GM21529 (cell line): ENCODE data around the gene STX10.
A peak's percentile ranks its signal among the peaks of the same experiment; 100 is the strongest.

ENCODE experiments used
- ATAC-seq: cut with Tn5 transposase; IDR thresholded peaks from one replicate; pipeline ENCODE4 v1.9.1; 2021; ENCODE audit not compliant: unreplicated experiment

The STX10 gene

DNA sequence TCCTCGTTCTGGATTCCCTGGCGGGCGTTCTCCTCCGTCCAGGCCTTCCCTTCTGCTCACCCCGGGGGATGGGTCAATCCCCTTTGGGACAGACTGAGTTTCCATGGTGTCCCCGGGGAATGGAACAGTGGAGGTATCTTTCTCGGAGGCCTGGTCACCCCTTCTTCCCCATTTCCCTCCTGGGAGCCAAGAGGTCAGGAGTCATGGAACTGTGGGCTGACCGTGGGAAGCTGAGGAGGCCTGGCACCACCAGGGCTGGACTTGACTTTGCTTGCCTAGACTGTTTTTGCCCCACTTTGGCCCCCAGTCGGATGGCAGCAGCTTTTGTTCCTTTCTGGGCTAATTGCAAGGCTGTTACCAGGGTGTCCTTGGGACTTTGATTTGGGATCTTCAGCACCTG, 30.1 kb downstream of the STX10 start:
- ATAC-seq, result no peak

DNA sequence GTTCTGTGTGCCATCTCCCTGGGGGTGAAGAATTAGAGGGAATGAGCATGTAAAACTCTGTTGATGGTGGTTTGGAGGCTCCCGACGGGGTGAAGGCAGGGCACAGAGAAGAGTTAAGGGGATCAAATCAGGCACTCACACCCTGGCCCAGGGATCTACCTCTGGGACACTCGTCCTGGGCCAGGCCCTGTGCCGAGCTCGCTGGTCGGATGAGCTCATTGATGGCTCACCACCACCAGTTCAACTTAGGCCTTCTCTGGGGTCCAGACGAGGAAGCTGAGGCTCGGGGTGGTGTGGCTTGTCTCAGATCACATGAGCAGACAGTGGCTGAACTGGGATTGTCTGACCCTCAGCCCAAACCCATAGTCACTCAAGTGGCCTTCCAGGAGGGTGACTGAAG, 30.5 kb downstream of the STX10 start:
- ATAC-seq, result no peak

DNA sequence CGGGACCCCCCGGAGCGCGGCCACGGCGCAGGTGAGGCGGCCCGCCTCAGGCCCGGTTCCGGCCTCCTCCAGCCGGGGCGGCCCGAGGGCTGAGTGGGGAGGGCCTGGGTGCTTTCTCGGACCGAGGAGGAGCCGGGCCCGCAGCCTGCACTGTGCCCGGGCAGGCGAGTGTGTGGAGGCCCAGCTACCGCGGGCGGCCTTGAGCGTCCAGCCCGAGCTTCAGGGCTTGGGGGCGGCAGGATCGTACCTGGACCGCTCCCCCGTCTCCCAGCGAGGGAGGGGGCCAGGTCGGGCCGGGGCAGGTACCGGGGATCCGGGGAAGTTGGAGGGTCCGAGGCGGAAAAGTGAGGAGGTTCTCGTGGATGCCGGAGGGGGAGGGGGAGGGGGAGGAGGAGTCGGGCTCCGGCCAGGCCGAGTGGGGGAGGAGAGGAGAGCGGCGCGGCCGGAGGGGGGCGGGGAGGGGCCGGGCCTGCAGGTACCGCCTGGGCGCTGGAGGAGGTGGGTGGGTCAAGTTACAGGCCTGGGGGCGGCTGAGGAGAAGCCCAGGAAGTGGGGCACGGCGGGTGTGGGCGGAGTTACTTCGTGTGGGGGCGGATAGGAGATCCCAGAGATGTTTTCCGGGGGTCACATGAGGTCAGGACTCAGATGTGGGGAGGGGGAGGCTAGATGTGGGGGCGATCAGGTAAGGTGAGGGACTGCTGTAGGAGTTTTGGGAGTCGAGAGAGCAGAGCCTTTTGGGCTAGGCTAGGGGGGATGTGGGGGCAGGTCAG, 31.6 kb downstream of the STX10 start:
- ATAC-seq, result peak; percentile 2

DNA sequence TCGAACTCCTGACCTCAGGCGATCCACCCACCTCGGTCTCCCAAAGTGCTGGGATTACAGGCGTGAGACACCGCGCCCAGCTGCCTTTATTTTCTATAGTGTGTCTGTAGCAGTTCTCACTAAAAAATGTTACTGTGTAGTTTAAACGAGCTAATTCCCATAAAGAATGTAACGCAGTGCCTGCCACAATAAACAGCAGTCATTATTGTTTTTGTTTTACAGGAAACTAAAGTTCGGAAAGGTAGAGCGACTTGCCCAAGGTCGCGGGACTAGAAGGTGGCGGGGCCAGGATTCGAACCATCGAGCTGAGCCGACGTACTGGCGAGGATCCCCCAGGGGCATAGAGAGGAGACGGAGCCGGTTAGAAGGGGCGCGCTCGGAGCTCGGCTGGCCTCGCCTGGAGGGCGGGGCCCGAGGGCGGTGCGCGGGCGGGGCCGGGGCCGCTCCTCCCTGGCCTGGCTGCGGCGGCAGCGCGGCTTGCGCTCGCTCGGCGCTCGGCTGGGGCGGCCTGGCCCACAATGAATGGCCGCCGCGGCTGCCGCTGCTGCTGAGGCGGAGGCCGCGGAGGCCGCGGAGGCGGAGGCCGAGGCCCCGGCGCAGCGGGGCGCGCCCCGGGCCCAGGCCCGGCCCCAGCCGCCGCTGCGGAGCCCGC, 32.3 kb downstream of the STX10 start, which contains the start of gene NACC1:
Gene NACC1, plus strand, starts transcription at position 493 of the 652 bp plus-strand sequence. CDS start 16,944 bp downstream, outside the sequence.
- ATAC-seq, result peak; percentile 48

DNA sequence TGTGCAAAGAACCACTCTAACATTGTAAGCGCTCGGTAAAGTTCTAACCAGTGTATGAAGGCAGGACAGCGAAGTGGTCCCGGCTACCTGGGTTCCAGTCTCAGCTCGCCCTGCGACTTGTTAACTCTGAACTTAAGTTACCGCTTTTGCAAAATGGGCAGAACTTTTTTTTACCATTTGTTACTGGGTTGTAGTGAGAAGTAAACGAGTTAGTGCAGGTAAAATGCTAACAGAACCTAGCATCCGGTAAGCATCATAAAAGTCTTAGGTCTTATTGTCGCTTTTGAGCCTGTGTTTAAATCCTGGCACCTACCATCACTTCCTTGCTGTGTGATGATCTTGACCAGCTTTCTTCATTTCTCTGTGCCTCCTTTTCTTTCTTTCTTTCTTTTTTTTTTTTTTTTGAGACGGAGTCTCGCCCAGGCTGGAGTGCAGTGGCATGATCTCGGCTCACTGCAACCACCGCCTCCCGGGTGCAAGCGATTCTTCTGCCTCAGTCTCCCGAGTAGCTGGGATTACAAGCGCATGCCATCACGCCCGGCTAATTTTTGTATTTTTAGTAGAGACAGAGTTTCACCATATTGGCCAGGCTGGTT, 32.9 kb downstream of the STX10 start:
- ATAC-seq, result no peak

DNA sequence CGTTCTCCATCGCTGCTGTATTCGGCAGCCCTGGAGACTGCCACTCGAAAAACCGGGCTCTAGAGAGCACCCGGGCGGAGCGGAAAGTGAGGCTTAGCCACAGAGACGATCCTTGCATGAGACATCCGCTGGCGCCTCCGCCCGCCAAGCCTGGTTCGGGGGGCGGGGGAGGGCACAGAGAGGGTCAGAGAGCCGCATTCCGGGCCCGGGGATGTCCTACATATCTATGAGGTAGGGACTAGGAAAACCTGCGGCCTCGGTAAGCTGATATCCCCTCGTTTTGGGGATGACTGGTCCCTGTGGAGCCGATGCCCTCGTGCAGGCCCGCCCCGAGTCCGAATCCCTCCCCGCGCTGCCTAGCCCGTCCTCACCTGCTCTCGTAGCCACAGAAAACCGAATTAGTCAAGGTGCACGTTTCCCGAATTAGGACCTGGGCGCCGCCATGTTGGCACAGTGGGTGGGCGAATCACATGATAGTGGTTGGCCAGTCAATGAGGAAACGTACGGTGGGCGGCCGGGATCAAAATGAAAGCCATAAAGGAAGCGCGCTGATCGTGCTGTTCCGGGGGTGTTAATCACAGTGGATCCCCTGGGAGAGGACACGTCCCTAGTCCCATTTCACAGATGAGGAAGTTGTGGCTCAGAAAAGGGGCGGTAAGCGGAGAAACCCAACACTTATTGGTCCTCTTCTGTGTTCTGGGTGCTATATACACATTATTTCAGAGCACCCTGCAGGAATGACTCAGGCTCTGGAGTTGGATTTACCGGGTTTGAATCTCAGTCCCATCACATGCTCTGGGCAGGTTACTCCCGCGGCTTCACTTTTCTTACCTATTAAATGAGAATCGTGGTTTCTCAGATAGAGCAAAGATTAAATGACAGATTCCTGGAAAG, 33.6 kb downstream of the STX10 start, which contains the start of gene TRMT1:
Gene TRMT1, minus strand, starts transcription at position 459 of the 894 bp plus-strand sequence. Its CDS starts 341 bp downstream, at position 118.
- peak; percentile 48 for ATAC-seq

DNA sequence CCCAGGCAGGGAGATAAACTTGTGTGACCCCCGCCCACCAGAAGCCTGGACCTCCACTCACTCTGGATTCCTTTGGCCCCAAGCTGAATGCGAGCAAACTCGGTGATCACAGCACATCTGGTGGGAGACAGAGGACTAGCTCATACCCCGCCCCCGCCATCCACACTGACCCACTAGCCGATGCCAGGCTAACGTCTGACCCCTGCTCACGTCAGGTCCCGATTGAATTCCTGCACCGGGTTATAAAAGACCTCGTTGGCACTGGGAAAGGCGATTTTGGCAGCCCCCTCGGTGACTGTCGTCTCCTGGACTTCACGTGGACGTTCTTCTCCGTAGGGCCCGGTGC, 34.3 kb downstream of the STX10 start:
- no peak for ATAC-seq

DNA sequence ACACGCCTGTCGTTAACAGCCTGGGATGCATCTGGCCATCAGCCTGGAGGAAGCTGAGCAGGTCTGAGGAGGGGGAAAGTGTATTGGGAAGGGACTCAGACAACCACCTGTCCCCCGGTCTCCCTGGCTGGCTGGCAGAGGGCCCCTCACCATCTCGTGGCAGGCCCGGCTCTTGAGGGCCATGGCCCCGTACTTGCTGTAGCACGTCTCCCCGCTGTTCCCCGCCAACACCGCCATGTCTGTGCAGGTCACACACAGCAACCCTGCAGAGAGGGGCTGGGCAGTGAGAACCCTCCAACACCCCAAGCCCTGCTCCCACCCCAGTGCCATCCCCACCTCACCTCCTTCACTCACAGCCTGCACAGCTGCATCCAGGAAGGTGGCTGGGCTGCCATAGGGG, 37.6 kb downstream of the STX10 start:
- no peak for ATAC-seq

DNA sequence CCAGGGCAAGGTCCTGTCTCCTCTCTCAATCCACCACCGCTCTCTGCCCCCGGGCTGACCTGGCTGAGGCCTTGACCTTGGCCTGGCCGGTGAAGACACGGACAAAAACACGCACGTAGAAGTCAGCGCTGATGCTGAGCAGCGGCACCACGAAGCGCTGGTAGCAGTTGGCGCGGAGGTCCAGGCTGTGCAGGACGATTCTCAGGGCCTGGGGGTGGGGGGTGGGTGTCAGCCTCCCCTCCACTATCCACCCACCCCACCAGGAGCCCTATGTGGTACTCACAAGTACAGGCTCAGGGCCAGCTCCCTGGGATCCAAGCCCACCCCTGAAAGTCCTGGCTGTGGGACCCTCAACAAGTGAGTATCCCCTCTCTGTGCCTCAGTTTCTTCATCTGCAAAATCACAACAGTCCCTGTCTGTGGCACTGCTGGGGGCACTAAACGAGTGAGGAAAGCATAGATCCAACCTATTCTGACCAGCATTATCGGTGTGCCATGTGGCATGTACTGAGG, 40.0 kb downstream of the STX10 start:
- ATAC-seq, result no peak

DNA sequence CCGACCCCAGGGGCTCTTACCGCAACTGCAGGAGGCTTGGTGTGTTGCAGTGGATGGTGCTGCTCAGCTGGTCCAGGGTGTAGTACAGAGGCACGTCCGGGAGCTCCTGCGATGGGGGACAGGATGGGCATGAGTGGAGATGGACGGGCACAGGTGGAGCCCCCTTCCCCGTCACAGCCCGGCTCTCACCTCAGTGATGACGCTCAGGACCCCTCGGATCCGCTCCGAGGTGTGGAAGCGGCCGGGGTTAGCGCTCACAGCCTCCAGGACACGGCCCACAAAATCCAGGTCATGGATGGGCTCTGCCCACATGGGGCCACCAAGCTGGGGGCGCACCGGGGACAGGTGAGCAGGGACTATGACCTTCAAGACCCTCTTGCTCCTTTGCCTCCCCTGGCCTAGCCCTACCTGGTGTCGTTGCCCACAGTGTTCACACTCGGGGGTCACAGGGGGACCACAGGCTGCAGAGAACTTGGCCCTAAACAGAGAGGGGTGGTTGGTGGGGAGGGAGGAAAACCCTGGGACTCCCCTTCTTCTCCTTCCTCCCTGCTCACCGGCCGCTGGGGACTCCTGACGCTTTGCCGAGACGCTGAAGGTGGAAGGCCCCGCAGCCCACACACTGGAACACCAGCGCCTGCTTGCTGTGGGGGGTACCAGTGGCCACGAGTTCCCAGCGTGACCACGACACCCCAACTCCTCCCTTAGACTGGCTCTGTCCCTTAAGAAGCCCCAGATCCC, 40.6 kb downstream of the STX10 start:
- no peak for ATAC-seq

DNA sequence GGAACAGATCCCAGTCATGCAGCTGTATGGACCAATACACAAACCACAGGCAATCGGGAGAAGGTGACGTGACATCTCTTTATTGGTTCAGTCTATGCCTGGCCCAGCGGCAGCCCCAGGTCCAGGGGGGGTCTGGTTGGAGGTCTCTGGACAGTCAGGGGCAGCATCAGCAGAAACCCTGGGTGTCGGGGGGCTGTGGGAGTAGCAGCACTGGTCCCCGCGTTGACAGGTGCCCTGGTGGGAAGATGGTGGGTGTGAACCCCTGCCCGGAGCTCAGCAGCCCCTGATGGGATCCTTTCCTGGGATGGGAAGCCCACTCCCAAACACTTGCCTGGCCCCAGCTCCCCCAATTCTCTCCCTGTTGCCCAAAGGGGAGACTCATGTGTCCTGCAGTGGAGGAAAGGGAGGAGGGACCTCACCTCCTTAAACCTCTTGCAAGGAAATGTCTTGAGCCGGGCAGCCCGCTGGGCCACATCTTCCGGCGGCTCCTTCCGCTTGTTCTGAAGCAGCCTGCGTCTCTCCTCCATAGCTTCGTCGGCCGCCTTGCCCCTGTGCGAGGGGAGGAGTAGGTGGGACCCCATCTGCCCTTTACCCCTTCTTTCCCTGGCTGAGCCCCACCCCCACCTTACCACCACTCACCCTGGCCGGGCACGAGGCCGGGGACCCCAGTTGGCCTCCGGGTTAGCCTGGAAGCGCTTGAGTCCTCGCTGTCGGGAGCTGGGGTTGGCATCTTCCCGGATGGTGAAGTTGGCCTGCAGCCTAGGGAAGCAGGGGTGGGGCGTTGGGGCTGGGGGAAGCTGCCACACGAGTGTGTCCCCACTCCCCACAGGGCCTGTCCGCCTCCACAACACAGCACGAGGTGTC, 45.1 kb downstream of the STX10 start:
- no peak for ATAC-seq

DNA sequence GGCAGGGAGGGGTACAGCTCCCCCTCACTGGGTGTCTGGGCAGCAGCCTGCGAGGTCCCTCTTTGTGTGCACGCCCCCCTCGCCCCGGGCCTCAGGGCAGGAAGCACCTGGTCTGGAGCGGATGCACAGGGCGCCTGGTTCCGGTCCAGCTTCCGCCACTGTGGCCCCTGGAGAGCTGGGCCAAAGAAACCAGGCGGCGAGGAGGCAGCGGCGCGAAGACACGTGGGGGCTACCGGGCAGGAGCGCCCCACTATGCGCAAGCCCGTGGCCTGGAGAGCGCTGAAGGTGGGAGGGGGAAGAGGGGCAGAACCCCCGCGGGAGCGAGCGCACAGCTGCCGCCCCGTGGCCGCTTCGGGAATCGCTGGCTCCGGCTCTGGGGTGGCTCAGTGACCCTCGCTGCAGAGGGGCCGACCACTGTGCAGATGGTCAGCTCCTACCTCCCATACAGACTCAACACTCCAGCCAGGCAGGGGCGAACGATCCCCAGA, 45.8 kb downstream of the STX10 start:
- ATAC-seq, result peak; percentile 31

DNA sequence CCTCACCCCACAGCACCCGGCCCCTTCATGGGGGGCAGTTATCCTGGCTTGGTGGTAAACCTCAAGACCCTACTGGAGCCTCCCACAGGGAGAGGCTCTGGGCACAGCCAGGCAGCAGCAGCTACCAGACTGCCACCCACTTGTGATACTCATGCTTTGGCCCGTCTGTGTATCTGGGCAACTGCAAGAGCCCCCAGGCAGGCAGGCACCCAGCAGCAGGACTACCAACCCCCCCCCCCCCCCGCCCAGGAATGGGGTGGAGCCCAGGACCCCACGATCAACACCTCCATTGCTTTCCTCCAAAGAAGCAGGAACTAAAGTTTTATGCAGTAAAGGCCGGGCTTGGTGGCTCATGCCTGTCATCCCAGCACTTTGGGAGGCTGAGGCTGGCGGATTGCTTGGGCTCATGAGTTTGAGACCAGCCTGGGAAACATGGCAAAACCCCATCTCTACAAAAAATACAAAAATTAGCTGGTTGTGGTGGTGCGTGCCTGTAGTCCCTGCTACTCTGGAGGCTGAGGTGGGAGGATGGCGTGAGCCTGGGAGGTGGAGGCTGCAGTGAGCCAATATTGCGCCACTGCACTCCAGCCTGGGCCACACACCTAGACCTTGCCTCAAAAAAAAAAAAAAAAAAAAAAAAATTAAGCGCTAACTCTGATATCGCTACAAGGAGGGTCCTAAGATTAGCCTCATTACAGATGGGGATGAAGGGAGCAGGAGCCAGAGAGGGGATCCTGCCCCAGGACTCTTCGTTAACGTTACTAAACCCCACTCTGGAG, 46.4 kb downstream of the STX10 start:
- no peak for ATAC-seq

DNA sequence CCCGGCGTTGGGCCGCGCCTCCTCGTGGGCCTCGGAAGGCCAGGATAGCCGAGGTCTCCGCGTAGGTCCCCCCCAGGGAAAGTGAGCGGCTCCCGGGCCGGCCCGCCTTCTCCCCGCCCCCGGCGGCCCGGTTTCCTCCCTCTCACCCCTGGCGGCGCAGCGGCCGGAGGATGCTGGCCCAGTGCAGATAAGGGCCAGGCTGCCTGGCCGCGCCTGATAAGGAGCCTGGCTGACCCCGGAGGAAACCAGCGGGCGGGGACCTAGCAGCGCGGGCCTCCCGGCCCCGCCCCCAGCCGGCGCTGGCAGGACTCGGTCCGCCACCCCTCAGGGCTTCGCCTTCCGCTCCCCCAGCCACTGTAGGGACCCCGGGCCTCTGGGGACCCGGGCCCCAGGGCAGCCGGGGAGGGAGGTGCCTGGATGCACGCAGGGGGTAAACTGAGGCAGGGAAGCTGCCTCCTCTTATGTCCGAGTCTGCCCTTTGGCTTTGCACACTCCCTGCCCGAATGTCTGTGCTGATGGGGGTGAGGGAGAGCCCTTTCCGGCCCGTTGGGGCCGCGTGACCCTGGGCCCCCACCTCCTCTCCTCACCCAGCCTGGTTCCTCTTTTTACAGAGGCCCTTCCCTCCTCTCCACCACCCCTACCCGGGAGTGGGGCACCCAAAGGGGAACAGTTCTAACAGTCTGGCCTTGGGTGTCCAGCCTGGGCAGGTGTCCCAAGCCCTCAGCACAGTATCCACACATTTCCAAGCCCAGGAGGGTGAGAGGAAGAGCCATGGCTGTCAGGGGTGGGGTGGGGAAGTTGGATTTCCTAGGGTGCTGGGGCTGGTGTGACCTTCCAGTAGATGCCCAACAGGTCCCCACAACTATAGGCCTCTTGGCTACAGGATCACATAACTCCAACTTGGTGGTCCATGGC, 47.3 kb downstream of the STX10 start, which contains the start of gene LYL1:
Gene LYL1, minus strand, starts transcription at position 193 of the 915 bp plus-strand sequence. CDS start 1,687 bp downstream, outside the sequence.
- peak; percentile 45 for ATAC-seq

DNA sequence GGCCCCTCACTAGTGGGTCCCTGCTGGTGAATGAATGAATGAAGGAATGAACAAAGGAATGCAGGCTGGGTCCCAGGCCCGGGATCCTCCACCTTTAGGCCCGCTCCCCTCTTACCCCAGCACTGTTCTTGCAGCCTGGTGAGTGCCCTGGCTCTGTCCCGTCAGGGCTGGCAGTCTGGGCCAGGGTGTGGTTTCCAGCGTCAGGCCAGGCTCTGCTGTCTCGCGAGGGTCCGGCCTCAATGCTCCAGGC, 47.8 kb downstream of the STX10 start:
- ATAC-seq, result no peak

DNA sequence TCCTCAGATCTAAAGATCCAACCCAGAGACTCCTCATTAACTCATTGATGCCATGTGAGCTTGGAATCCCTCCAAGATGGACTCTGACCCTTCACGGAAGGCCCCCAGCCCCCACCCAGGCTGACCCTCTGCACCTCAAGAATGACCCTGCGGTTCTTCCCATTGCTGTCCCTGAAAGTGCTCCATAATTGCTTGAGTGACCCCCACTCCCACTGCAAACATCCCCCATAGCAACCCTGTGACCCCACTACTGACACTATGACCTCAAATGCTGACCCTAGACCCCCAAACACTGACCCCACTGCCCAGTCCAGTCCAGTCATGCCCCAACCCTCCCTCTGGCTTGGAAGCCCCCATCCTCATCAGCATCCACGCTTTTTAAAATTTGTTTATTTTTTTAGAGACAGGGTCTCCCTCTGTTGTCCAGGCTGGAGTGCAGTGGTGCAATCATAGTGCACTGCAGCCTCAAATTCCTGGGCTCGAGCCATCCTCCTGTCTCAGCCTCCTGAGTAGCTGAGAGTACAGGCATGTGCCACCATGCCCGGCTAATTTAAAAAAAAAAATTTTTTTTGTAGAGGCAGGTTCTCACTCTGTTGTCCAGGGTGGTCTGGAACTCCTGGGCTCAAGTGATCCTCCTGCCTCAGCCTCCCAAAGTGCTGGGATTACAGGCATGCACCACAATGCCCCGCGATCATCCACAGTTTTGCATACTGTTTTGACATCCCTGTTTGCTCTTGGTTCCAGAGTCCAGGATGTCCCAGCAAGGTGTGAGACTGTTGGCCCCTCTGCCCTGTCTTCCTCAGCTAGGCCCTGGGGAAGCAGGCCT, 48.4 kb downstream of the STX10 start:
- no peak for ATAC-seq
